GM18511 (cell line): ENCODE results near the gene C1QB.

Source experiments
- ATAC-seq: cut with Tn5 transposase; IDR thresholded peaks from one replicate; pipeline ENCODE4 v1.9.1; 2021; ENCODE audit warnings: mild to moderate bottlenecking, moderate library complexity; ENCODE audit not compliant: unreplicated experiment

C1QB gene

DNA sequence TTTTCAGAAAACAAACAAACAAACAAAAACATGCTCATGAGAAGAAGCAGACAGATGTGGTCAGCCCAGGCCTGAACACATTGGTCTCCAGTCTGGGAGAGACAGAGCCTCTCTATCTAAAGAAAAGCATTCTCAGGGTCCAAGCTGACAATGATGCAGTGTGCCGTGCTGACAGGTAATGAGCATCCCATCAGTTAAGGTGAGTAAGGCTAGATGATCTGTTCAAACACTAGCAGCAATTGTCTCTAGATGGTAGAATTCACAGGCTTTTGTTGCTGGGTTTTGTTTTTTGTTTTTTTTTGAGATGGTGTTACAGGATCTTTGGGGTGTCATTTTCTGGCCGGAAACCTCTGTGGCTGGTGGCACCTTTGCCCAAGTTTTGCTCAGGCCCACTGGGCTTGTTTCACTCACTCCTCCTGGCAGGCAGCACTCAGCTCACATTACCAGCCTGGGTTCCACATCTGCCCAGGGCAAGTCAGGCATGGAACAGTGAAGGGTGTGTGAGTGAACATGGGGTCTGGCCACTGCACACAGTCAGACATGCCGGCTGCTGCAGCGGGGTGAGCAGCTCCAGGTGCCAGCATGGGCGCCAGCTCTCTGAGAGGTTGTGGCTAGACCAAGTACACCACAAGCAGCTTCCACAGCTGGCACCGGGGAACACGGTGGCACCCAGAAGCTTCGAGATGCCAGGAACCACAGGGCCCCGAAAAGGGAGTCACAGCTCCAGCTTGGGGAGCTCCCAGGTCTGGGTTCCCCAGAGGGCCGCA, 19.2 kb upstream of the C1QB start:
- no peak for ATAC-seq

GRCh38 chr1:22635436-22635835, 17.6 kb upstream of the C1QB start:
- ATAC-seq: no peak

GRCh38 chr1:22636353-22636752, 16.7 kb upstream of the C1QB start, which contains the start of gene C1QA:
TSS of gene C1QA (plus strand) at chr1:22636628. CDS start at chr1:22637617, 989 bp downstream.
- ATAC-seq: no peak

DNA sequence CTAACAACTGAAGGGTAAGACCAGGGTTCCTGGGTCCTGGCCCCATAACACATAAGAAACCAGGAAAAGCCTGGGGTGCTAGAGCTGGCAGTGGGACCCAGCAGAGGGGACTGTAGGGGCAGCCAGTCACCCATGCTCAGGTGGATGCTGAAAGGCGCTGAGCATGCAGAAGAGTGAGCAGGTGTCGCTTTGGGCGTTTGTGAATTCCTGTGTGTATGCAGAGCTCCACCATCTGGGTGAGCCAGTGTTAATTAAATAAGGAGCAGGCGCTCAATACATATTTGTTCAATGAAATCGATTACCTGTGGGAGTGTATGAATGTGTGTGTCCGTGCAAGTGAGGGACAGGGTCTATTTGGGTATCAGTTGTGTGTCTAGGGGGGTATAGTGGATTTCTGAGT, 16.1 kb upstream of the C1QB start:
- no peak for ATAC-seq

DNA sequence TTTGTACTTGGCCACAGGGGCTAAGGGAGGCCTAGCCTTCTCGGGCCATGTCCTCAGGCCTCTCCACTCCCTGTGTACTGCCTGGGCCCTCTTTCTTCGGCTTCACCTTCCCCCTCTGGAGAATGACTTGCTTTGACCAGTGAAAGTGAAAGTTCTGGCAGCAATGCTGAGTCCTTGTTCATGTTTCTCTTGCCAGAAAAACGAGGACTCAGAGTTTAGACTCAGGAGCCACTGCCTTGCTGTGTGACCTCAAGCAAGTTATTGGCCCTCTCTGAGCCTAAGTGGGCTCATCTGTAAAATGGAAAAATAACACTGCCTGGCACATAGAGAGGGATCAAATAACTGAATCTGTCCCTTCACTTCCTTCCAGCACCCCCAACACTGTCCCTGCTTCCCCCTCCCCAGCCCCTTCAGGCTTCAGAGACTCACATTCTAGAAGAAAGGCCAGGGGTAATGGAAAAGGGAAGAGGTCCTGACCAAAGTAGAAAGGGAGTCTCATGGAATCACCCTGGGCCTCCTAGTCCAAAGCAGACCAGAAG, 15.1 kb upstream of the C1QB start:
- no peak for ATAC-seq

- ATAC-seq: no peak
Observed at GRCh38 chr1:22638476-22639234, 14.4 kb upstream of the C1QB start.

GRCh38 chr1:22639286-22639685, 13.8 kb upstream of the C1QB start:
- ATAC-seq: no peak

DNA sequence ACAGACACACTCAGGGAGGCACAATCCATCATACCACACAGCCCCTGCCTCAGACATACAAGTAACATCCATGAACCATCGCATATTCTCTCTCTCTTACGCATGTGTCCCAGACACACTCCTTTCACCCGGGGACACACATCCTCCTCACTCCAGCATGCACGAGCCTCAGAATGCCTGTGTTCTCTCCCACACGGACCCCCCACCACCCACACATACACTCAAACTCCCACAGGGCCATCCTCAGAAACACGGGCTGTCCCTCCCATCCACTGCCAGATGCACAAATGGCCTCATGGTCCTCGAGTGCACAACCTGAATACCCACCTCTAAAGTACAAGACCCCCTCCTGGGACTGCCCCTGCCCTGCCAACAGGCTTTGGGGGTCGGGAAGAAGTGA, 11.8 kb upstream of the C1QB start:
- ATAC-seq: no peak

DNA sequence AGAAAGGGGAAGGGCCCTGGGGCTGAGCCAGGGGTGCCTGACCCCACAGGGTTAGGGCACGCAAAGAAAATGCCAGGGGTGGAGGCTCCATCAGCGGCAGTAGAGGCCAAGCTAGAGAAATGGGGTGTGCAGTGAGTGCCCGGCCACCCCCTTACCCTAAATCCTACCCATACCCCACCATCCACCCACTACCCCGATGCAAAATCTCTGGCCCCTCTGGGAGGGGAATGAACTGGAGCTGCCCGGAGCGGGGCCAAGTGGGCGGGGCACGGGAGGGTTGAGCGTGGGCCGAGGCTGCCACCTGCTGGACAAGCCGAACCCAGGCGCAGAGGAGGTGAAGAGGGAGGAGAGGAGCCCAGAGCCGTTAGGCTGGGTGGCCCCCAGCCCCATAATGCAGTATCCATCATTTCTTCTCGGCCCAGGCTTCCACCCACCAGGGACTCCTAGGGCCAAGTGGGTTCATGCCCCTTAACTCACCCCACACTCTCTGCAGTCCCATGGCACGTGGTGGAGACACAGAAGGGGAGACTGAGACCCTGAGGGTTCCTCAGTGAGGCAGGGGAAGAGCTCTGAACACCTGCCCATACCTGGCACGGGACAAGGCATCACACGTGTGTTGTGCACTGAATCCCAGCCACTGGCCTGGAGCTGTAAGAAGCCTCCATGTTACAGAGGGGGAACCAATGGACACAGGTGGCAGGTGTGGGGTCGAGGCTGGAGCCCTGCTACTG, 11.0 kb upstream of the C1QB start:
- ATAC-seq: no peak

- no peak for ATAC-seq
Observed at GRCh38 chr1:22643381-22643780, 9.7 kb upstream of the C1QB start, which contains the start of gene C1QC. TSS of gene C1QC (plus strand) at chr1:22643633. CDS start at chr1:22644024, 391 bp downstream.

- ATAC-seq: no peak
Observed at GRCh38 chr1:22643928-22644327, 9.1 kb upstream of the C1QB start.

- ATAC-seq: no peak
Observed at GRCh38 chr1:22645931-22646330, 7.1 kb upstream of the C1QB start.

DNA sequence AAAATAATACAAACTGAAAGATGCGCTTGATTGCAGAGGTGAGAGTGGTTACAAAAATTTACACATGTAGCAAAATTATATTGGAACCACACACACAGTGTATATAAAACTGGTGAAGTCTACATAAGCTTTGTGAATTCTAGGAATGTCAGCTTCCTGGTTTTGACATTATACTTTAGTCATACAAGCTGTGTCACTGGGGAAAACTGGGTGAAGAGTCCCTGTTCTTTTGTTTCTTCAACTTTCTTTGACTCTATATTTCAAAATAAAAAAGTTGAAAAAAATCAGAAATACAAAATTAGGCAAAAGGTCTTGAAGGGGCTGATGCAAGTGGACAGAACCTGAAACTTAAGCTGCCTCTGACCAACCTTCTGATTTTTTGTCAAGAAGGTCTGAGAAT, 6.7 kb upstream of the C1QB start:
- ATAC-seq: no peak

DNA sequence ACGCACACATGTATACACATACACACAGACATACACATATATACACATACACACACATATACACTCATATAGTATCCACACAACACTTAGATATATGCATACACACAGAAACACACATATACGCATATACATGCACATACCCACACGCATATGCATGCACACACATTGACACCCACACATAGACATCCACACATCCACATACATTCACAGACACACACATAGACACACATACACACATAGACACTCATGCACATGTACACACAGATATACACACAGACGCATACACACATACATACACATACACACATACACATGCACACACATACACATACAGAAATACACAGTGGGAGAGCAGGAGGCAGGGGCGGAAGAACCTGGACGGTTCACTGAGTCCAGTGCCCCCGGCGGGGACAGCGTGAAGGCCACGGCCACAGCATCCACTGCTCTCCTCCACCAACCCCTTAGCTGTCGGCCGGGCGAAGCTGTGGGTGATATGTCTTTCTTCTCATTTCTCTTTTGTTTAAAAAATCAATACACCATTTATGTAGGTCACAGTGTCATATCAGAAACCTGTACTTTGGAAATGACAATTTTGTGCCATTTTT, 2.8 kb upstream of the C1QB start:
- no peak for ATAC-seq

GRCh38 chr1:22651941-22652856, 837 bp upstream of the C1QB start:
- no peak for ATAC-seq

DNA sequence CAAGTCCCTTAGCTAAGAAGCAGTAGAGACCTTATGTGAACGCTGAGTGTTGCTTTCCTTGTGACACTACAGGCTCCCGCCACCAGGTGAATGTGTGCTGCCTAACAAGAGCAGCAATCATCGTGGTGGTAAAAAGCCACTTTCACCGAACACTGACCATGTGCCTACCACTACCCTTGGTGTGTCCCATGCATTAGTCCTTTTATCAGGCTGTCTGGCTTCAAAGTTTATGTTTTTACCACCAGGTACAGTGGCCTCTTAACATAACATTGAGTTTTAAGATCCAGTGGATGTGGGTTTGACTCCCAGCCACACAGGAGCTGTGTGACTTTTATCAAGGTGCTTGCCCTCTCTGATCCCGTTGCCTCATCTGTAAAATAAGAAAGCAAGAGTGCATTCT, 1.7 kb downstream of the C1QB start:
- ATAC-seq: no peak

GRCh38 chr1:22658385-22659163, 5.5 kb downstream of the C1QB start:
- ATAC-seq: no peak

GRCh38 chr1:22660716-22661241, 7.7 kb downstream of the C1QB start:
- no peak for ATAC-seq

DNA sequence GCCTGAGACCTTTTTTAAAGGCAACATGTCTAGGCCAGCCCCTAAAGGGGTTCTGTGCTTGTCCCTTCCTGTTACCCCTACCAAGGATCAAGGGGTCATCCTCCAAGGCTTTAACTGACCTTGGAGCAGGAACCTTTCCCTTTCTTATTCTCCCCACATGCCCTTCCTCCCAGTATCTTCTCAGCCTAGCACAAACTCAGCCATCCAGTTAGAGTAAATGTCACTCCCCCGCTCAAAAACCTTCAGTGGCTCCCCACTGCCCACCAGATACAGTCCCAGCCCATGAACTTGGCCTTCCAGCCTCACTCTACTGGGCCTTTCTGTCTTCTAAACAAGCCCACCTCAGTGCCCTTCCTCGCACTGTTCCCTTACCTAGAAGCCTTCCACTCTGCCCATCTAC, 8.8 kb downstream of the C1QB start:
- no peak for ATAC-seq
